H1 (cell line): ENCODE results near the gene PLXNA4. TPM values are rescaled to one million over a fixed set of nuclear protein-coding genes. Genes with fewer than 3 reads are reported as not detected.

Source experiments
- CTCF ChIA-PET: fragments of 300-600 bp; sonication (Branson Sonifier 250); formaldehyde crosslinking; loops from one replicate; lab custom pipeline; 2021; ENCODE audit not compliant: partially characterized antibody; lab: Charles Lee
- POLR2A ChIA-PET: fragments of 300-600 bp; sonication (Branson Sonifier 250); formaldehyde crosslinking; loops from one replicate; lab custom pipeline; 2021; ENCODE audit warnings: inconsistent platforms; ENCODE audit not compliant: partially characterized antibody; lab: Charles Lee
- DNase-seq, 2 experiments: peaks; one replicate each; pipeline versions ENCODE4 v3.0.0 to v3.0.0-alpha.2; 2010 to 2022; ENCODE audit warnings: low spot score in 2 of 2, low read depth in 1 of 2, mixed read lengths in 1 of 2
- FAIRE-seq: peaks from 2 replicates; lab custom pipeline; 2011; peaks lifted over from hg19 to GRCh38; lab: Jason Lieb, UNC
- H2AFZ ChIP-seq: 2 replicates; pipeline ENCODE4 v1.8.1; 2012; ENCODE audit warnings: low read length, inconsistent platforms
- H2AK5ac ChIP-seq: 2 replicates; pipeline ENCODE4 v1.6.1; 2013; ENCODE audit warnings: low read depth, low read length
- H2BK120ac ChIP-seq: replicated peaks from 2 replicates; pipeline ENCODE3; 2013; ENCODE audit warnings: low read depth, low read length, inconsistent platforms
- H2BK12ac ChIP-seq: 2 replicates; pipeline ENCODE4 v1.6.1; 2013; ENCODE audit warnings: low read depth, low read length
- H2BK15ac ChIP-seq: 2 replicates; pipeline ENCODE4 v1.6.1; 2013; ENCODE audit warnings: low read length
- H2BK20ac ChIP-seq: 2 replicates; pipeline ENCODE4 v1.6.1; 2013; ENCODE audit warnings: low read length
- H2BK5ac ChIP-seq: 2 replicates; pipeline ENCODE4 v1.6.1; 2013; ENCODE audit warnings: low read depth, low read length
- H3K14ac ChIP-seq: 2 replicates; pipeline ENCODE4 v1.6.1; 2013; ENCODE audit warnings: inconsistent platforms; ENCODE audit not compliant: insufficient read length
- H3K18ac ChIP-seq: 2 replicates; pipeline ENCODE4 v1.6.1; 2013; ENCODE audit warnings: low read length; ENCODE audit errors: extremely low read depth
- H3K23ac ChIP-seq: 2 replicates; pipeline ENCODE4 v1.6.1; 2013; ENCODE audit warnings: inconsistent platforms; ENCODE audit not compliant: insufficient read length
- H3K23me2 ChIP-seq: 2 replicates; pipeline ENCODE4 v1.6.1; 2013; ENCODE audit warnings: low read depth, low read length
- H3K27ac ChIP-seq: 2 replicates; pipeline ENCODE4 v1.6.1; 2011; ENCODE audit warnings: low read depth, low read length, inconsistent platforms
- H3K27me3 ChIP-seq, 4 experiments: replicated peaks in 1 of 4; 1 replicate in 1 of 4; 2 replicates in 3 of 4; pipeline versions ENCODE4 v1.6.1 to v1.8.1; 2011 to 2013; ENCODE audit warnings: low read length in 3 of 4, mild to moderate bottlenecking in 3 of 4, inconsistent platforms in 2 of 4, mixed read lengths in 2 of 4, moderate library complexity in 1 of 4; ENCODE audit not compliant: control insufficient read depth in 3 of 4, insufficient read depth in 3 of 4; ENCODE audit errors: extremely low read depth in 1 of 4
- H3K36me3 ChIP-seq, 4 experiments: 2 replicates each; pipeline versions ENCODE4 v1.6.1 to v1.8.1; 2011 to 2013; ENCODE audit warnings: mild to moderate bottlenecking in 4 of 4, low read length in 3 of 4, moderate library complexity in 2 of 4, control low read depth in 1 of 4, inconsistent platforms in 1 of 4; ENCODE audit not compliant: insufficient read depth in 4 of 4, control insufficient read depth in 2 of 4
- H3K4ac ChIP-seq: replicated peaks from 2 replicates; pipeline ENCODE3; 2013; ENCODE audit warnings: low read length, low read depth, mixed read lengths, inconsistent platforms; ENCODE audit not compliant: insufficient read length
- H3K4me1 ChIP-seq, 4 experiments: replicated peaks in 1 of 4; 1 replicate in 1 of 4; 2 replicates in 3 of 4; pipeline versions ENCODE4 v1.6.1 to v1.8.1; 2011 to 2013; ENCODE audit warnings: low read length in 3 of 4, inconsistent platforms in 2 of 4, mixed read lengths in 1 of 4; ENCODE audit not compliant: insufficient read depth in 4 of 4, control insufficient read depth in 3 of 4
- H3K4me2 ChIP-seq, 2 experiments: 2 replicates each; pipeline versions ENCODE4 v1.6.1 to v1.8.1; 2011 to 2013; ENCODE audit warnings: low read depth in 2 of 2, low read length in 2 of 2, control low read depth in 1 of 2, inconsistent platforms in 1 of 2, mild to moderate bottlenecking in 1 of 2; ENCODE audit not compliant: insufficient read depth in 1 of 2
- H3K4me3 ChIP-seq, 4 experiments: fragments of 200-600, 300-600 bp in 1 of 4; sonication (generic), shearing (Covaris generic), sonication (Bioruptor Twin) in 1 of 4; 2 replicates each; pipeline versions ENCODE4 v1.5.1 to v1.8.1; 2011 to 2016; ENCODE audit warnings: low read length in 4 of 4, low read depth in 3 of 4, control low read depth in 2 of 4, inconsistent platforms in 2 of 4, mild to moderate bottlenecking in 2 of 4, mixed read lengths in 1 of 4, moderate library complexity in 1 of 4; ENCODE audit not compliant: insufficient read depth in 2 of 4; ENCODE audit errors: extremely low read depth in 1 of 4
- H3K56ac ChIP-seq: replicated peaks from 2 replicates; pipeline ENCODE3; 2013; ENCODE audit warnings: low read depth, mild to moderate bottlenecking, mixed read lengths, low read length, inconsistent platforms; ENCODE audit not compliant: insufficient read length
- H3K79me1 ChIP-seq: 2 replicates; pipeline ENCODE4 v1.6.1; 2013; ENCODE audit warnings: low read depth, low read length, control low read depth
- H3K79me2 ChIP-seq, 2 experiments: 2 replicates each; pipeline versions ENCODE4 v1.6.1 to v1.8.1; 2012 to 2013; ENCODE audit warnings: low read length in 2 of 2, mild to moderate bottlenecking in 2 of 2, inconsistent platforms in 1 of 2; ENCODE audit not compliant: insufficient read depth in 2 of 2, control insufficient read depth in 1 of 2
- H3K9ac ChIP-seq, 4 experiments: replicated peaks in 1 of 4; 1 replicate in 1 of 4; 2 replicates in 3 of 4; pipeline versions ENCODE4 v1.6.1 to v1.8.1; 2011 to 2013; ENCODE audit warnings: low read depth in 3 of 4, low read length in 3 of 4, control low read depth in 2 of 4, mild to moderate bottlenecking in 2 of 4, moderate library complexity in 2 of 4, inconsistent platforms in 1 of 4; ENCODE audit errors: extremely low read depth in 1 of 4
- H3K9me3 ChIP-seq, 2 experiments: 2 replicates each; pipeline versions ENCODE4 v1.6.1 to v1.8.1; 2012 to 2013; ENCODE audit warnings: mild to moderate bottlenecking in 2 of 2, moderate library complexity in 2 of 2, control low read depth in 1 of 2, inconsistent platforms in 1 of 2, low read depth in 1 of 2, low read length in 1 of 2, mixed read lengths in 1 of 2; ENCODE audit not compliant: insufficient read depth in 2 of 2
- H4K20me1 ChIP-seq, 2 experiments: replicated peaks in 1 of 2; 2 replicates each; pipeline versions ENCODE3 to v1.8.1; 2011 to 2013; ENCODE audit warnings: inconsistent platforms in 2 of 2, low read length in 2 of 2, mild to moderate bottlenecking in 1 of 2; ENCODE audit not compliant: insufficient read depth in 2 of 2, control insufficient read depth in 1 of 2
- H4K5ac ChIP-seq: 2 replicates; pipeline ENCODE4 v1.6.1; 2013; ENCODE audit warnings: low read length, low read depth, mixed read lengths, inconsistent platforms; ENCODE audit not compliant: insufficient read length
- H4K8ac ChIP-seq: 2 replicates; pipeline ENCODE4 v1.8.0; 2013; ENCODE audit warnings: mild to moderate bottlenecking, moderate library complexity, low read length, inconsistent platforms; ENCODE audit not compliant: insufficient read depth; ENCODE audit errors: extremely low read depth
- H4K91ac ChIP-seq: replicated peaks from 2 replicates; pipeline ENCODE3; 2013; ENCODE audit warnings: low read length, mixed read lengths, inconsistent platforms; ENCODE audit not compliant: insufficient read length
- CBX8 ChIP-seq: fragments of 300-800, 300-1000 bp; sonication (generic); IDR thresholded peaks from 2 replicates; pipeline ENCODE4 v1.7.1; 2016; ENCODE audit warnings: low read depth, low read length, borderline replicate concordance
- CREB1 ChIP-seq: IDR thresholded peaks from 2 replicates; pipeline ENCODE4 v1.6.1; 2012; ENCODE audit warnings: inconsistent platforms
- EP300 ChIP-seq, 2 experiments: IDR thresholded peaks; 1 replicate in 1 of 2; 2 replicates in 1 of 2; pipeline ENCODE4 v1.6.1; 2011 to 2012; ENCODE audit warnings: low read depth in 2 of 2, low read length in 2 of 2, mild to moderate bottlenecking in 2 of 2, borderline replicate concordance in 1 of 2, inconsistent platforms in 1 of 2, moderate library complexity in 1 of 2
- EZH2 ChIP-seq: fragments of 200-600 bp; sonication (generic); IDR thresholded peaks from 2 replicates; pipeline ENCODE4 v1.7.1; 2012; ENCODE audit warnings: low read depth, mild to moderate bottlenecking, moderate library complexity, low read length, inconsistent platforms; ENCODE audit not compliant: severe bottlenecking
- KDM1A ChIP-seq: fragments of 200-600, 300-600 bp; sonication (generic); IDR thresholded peaks from 2 replicates; pipeline ENCODE4 v1.7.1; 2016; ENCODE audit warnings: mild to moderate bottlenecking, low read length, borderline replicate concordance
- KDM5A ChIP-seq: fragments of 200-600 bp; IDR thresholded peaks from 2 replicates; pipeline ENCODE4 v1.7.1; 2012; ENCODE audit warnings: mild to moderate bottlenecking, low read length, inconsistent platforms, mixed read lengths
- MAFK ChIP-seq: IDR thresholded peaks from 2 replicates; pipeline ENCODE4 v1.6.1; 2012; ENCODE audit warnings: low read depth, mild to moderate bottlenecking, improper control_type of control experiment, low read length
- POU5F1 ChIP-seq: IDR thresholded peaks from 2 replicates; pipeline ENCODE4 v1.6.1; 2011; ENCODE audit warnings: low read depth, mild to moderate bottlenecking, low read length, moderate library complexity
- RAD21 ChIP-seq, 2 experiments: IDR thresholded peaks in 1 of 2; conservative IDR thresholded peaks in 1 of 2; 2 replicates each; pipeline ENCODE4 v1.6.1; 2011; ENCODE audit warnings: low read depth in 2 of 2, low read length in 2 of 2, improper control_type of control experiment in 1 of 2, inconsistent platforms in 1 of 2, mild to moderate bottlenecking in 1 of 2, moderate library complexity in 1 of 2
- RFX5 ChIP-seq: IDR thresholded peaks from 2 replicates; pipeline ENCODE4 v1.6.1; 2011; ENCODE audit warnings: low read depth, low read length, improper control_type of control experiment, borderline replicate concordance
- SIN3A ChIP-seq, 2 experiments: IDR thresholded peaks in 1 of 2; conservative IDR thresholded peaks in 1 of 2; 2 replicates each; pipeline ENCODE4 v1.6.1; 2011 to 2012; ENCODE audit warnings: low read length in 2 of 2, improper control_type of control experiment in 1 of 2, low read depth in 1 of 2, mild to moderate bottlenecking in 1 of 2
- SIX5 ChIP-seq: IDR thresholded peaks from 2 replicates; pipeline ENCODE4 v1.6.1; 2011; ENCODE audit warnings: mild to moderate bottlenecking, low read depth, low read length
- SP1 ChIP-seq: IDR thresholded peaks from 2 replicates; pipeline ENCODE4 v1.6.1; 2011; ENCODE audit warnings: low read depth, low read length
- YY1 ChIP-seq: IDR thresholded peaks from 2 replicates; pipeline ENCODE4 v1.6.1; 2011; ENCODE audit warnings: low read depth, mild to moderate bottlenecking, low read length
- WGBS, 2 experiments: shearing (Covaris generic) in 1 of 2; methylation state at CpG; one replicate each; pipeline versions ENCODE4 v1.1.6 to v1.1.7; 2013 to 2015; ENCODE audit warnings: low lambda C conversion rate in 2 of 2, mixed read lengths in 2 of 2, inconsistent platforms in 1 of 2, low coverage in 1 of 2, missing lambda C conversion rate in 1 of 2; ENCODE audit not compliant: insufficient replicate concordance in 2 of 2, insufficient coverage in 1 of 2, insufficient read length in 1 of 2; ENCODE audit errors: extremely low coverage in 1 of 2, missing lambda C conversion rate in 1 of 2; 5-methylcytosine and 5-hydroxymethylcytosine counted together
- polyA plus RNA-seq, 7 experiments: library from polyadenylated mRNA; depleted of rRNA in 3 of 7; stranded (reverse) in 5 of 7; unstranded in 2 of 7; fragments of >200 nt in 5 of 7; fragments of 200-250 nt in 2 of 7; gene quantifications; 1 replicate in 5 of 7; 2 replicates in 1 of 7; 4 replicates in 1 of 7; pipeline versions ENCODE4 v1.2.1 to v1.2.3, GENCODE V29; 2011 to 2013; ENCODE audit warnings: missing spikeins in 2 of 7, mixed read lengths in 2 of 7
- total RNA-seq: library from RNA; stranded (reverse); fragmentation: NEBNext Ultra II Directional; extraction: Animal tissue kit (Norgen Biotek cat#: 25700); gene quantifications from 2 replicates; pipeline ENCODE4 v1.2.1, GENCODE V29; 2021

PLXNA4 gene
- total and polyA plus RNA-seq, 2 of the 8 experiments (the other 6 are each of a cell fraction or from before 2014, with no cell fraction given) = 0.76 to 0.79 TPM

GRCh38 chr7:132210821-132211220, 365.4 kb downstream of the PLXNA4 start:
- Histone ChIP-seq H3K14ac (no peak overlapping the region), H3K56ac (no peak overlapping the region), H4K5ac (no peak overlapping the region), H2BK5ac (no peak overlapping the region), H2BK12ac (no peak overlapping the region), H3K79me2 (no peaks in the 10 kb centered on the region), H3K23ac (no peak overlapping the region), H4K91ac (no peak overlapping the region), H4K8ac (no peak overlapping the region), H3K4me2 (no peak overlapping the region), H3K4me1 (peaks cover 0 to 3% (median 1%) of the 10 kb centered on the region in 4 experiments; a peak in 2 of 7 replicates), H3K9me3 (no peaks in the 10 kb centered on the region), H4K20me1 (no peaks in the 10 kb centered on the region), H3K18ac (no peak overlapping the region), H2BK120ac (no peak overlapping the region), H3K23me2 (no peaks in the 10 kb centered on the region), H2BK15ac (no peak overlapping the region), H3K4ac (no peak overlapping the region), H2AFZ (no peak overlapping the region), H2BK20ac (no peak overlapping the region), H2AK5ac (no peak overlapping the region), H3K27me3 (no peaks in the 10 kb centered on the region), H3K9ac (no peak overlapping the region), H3K4me3 (no peak overlapping the region), H3K36me3 (no peaks in the 10 kb centered on the region), H3K79me1 (no peaks in the 10 kb centered on the region), H3K27ac (no peak overlapping the region)
- TF ChIP-seq CBX8 (no peak), RFX5 (no peak), KDM1A (no peak), SIX5 (no peak), EP300 (IDR thresholded peaks at IDR 0.05; ENCODE audit: borderline replicate concordance in 1 of 2, low read depth in 2 of 2, low read length in 2 of 2) (no peak), SP1 (no peak), YY1 (no peak), RAD21 (IDR thresholded peaks at IDR 0.05 in 1 of 2, conservative IDR thresholded peaks at IDR 0.05 in 1 of 2; ENCODE audit: low read depth in 2 of 2, low read length in 2 of 2) (no peak), KDM5A (no peak), CREB1 (no peak), POU5F1 (no peak), SIN3A (conservative IDR thresholded peaks at IDR 0.05 in 1 of 2, IDR thresholded peaks at IDR 0.05 in 1 of 2; ENCODE audit: low read depth in 1 of 2, low read length in 2 of 2) (no peak), EZH2 (no peak), MAFK (no peak)
- WGBS, 2 experiments = 97% methylated on average over 12 of the region's 14 CpGs; no CpG with 5 or more reads in 1 of the 2 experiments
- POLR2A ChIA-PET = no interaction called here
- DNase-seq (no peak), FAIRE-seq (no peak)
- CTCF ChIA-PET = interaction anchor here (0.9 to 1.2 kb wide), 2 partner anchors 13 to 24 kb away, joined by 3 to 4 read pairs; no protein-coding TSS in a partner anchor
